ENCODE measurements around the gene LSS. TPM values are rescaled to one million over a fixed set of nuclear protein-coding genes. Genes with fewer than 3 reads are reported as not detected.
"Not testable (repeated sequence)": the region's sequence is repeated elsewhere in the genome, so short reads cannot be mapped to it uniquely, and the experiment has no call there.

The LSS gene
- polyA plus RNA-seq, 4 donors: 28.1 to 36.3 (median 35.5) TPM

- DNase-seq (ENCODE audit: low read depth in 4 of 4, low spot score in 3 of 4): no peak
Measured at GRCh38 chr21:46207006-46207919, 21.3 kb downstream of the LSS start.

GRCh38 chr21:46206163-46207005, 22.2 kb downstream of the LSS start:
- no peak for DNase-seq (ENCODE audit: low read depth in 4 of 4, low spot score in 3 of 4)

- DNase-seq (ENCODE audit: low read depth in 4 of 4, low spot score in 3 of 4): no peak
Measured at GRCh38 chr21:46205766-46206162, 22.8 kb downstream of the LSS start.

GRCh38 chr21:46205166-46205565, 23.4 kb downstream of the LSS start:
- no peak for DNase-seq (ENCODE audit: low read depth in 4 of 4, low spot score in 3 of 4)

GRCh38 chr21:46203203-46203600, 25.4 kb downstream of the LSS start:
- no peak for DNase-seq (ENCODE audit: low read depth in 4 of 4, low spot score in 3 of 4)

- no peak for DNase-seq (ENCODE audit: low read depth in 4 of 4, low spot score in 3 of 4)
Measured at GRCh38 chr21:46202592-46203202, 25.9 kb downstream of the LSS start.

GRCh38 chr21:46200877-46201803, 27.4 kb downstream of the LSS start:
- not testable (repeated sequence) for DNase-seq (ENCODE audit: low read depth in 4 of 4, low spot score in 3 of 4)

- no peak for DNase-seq (ENCODE audit: low read depth in 4 of 4, low spot score in 3 of 4)
Measured at GRCh38 chr21:46199436-46200373, 28.9 kb downstream of the LSS start.

- DNase-seq (ENCODE audit: low read depth in 4 of 4, low spot score in 3 of 4): no peak
Measured at GRCh38 chr21:46196733-46197132, 31.8 kb downstream of the LSS start.

- no peak for DNase-seq (ENCODE audit: low read depth in 4 of 4, low spot score in 3 of 4)
Measured at GRCh38 chr21:46195595-46196195, 32.9 kb downstream of the LSS start.

GRCh38 chr21:46194374-46195334, 33.9 kb downstream of the LSS start:
- DNase-seq (ENCODE audit: low read depth in 4 of 4, low spot score in 3 of 4): no peak

- no peak for DNase-seq (ENCODE audit: low read depth in 4 of 4, low spot score in 3 of 4)
Measured at GRCh38 chr21:46193829-46194373, 34.7 kb downstream of the LSS start.

GRCh38 chr21:46191686-46192575, 36.6 kb downstream of the LSS start:
- no peak for DNase-seq (ENCODE audit: low read depth in 4 of 4, low spot score in 3 of 4)

GRCh38 chr21:46191257-46191685, 37.3 kb downstream of the LSS start:
- no peak for DNase-seq (ENCODE audit: low read depth in 4 of 4, low spot score in 3 of 4)

- no peak for DNase-seq (ENCODE audit: low read depth in 4 of 4, low spot score in 3 of 4)
Measured at GRCh38 chr21:46190491-46191131, 38.0 kb downstream of the LSS start.
